H1 (cell line): ENCODE measurements around the gene CUBN. TPM values are rescaled to one million over a fixed set of nuclear protein-coding genes. Genes with fewer than 3 reads are reported as not detected.

Experiments
- CTCF ChIA-PET: fragments of 300-600 bp; sonication (Branson Sonifier 250); formaldehyde crosslinking; loops from one replicate; lab custom pipeline; 2021; ENCODE audit not compliant: partially characterized antibody; lab: Charles Lee
- POLR2A ChIA-PET: fragments of 300-600 bp; sonication (Branson Sonifier 250); formaldehyde crosslinking; loops from one replicate; lab custom pipeline; 2021; ENCODE audit warnings: inconsistent platforms; ENCODE audit not compliant: partially characterized antibody; lab: Charles Lee
- DNase-seq, 2 experiments: peaks; one replicate each; pipeline versions ENCODE4 v3.0.0 to v3.0.0-alpha.2; 2010 to 2022; ENCODE audit warnings: low spot score in 2 of 2, low read depth in 1 of 2, mixed read lengths in 1 of 2
- FAIRE-seq: peaks from 2 replicates; lab custom pipeline; 2011; peaks lifted over from hg19 to GRCh38; lab: Jason Lieb, UNC
- H2AFZ ChIP-seq: 2 replicates; pipeline ENCODE4 v1.8.1; 2012; ENCODE audit warnings: low read length, inconsistent platforms
- H2AK5ac ChIP-seq: 2 replicates; pipeline ENCODE4 v1.6.1; 2013; ENCODE audit warnings: low read depth, low read length
- H2BK120ac ChIP-seq: replicated peaks from 2 replicates; pipeline ENCODE3; 2013; ENCODE audit warnings: low read depth, low read length, inconsistent platforms
- H2BK12ac ChIP-seq: 2 replicates; pipeline ENCODE4 v1.6.1; 2013; ENCODE audit warnings: low read depth, low read length
- H2BK15ac ChIP-seq: 2 replicates; pipeline ENCODE4 v1.6.1; 2013; ENCODE audit warnings: low read length
- H2BK20ac ChIP-seq: 2 replicates; pipeline ENCODE4 v1.6.1; 2013; ENCODE audit warnings: low read length
- H2BK5ac ChIP-seq: 2 replicates; pipeline ENCODE4 v1.6.1; 2013; ENCODE audit warnings: low read depth, low read length
- H3K14ac ChIP-seq: 2 replicates; pipeline ENCODE4 v1.6.1; 2013; ENCODE audit warnings: inconsistent platforms; ENCODE audit not compliant: insufficient read length
- H3K18ac ChIP-seq: 2 replicates; pipeline ENCODE4 v1.6.1; 2013; ENCODE audit warnings: low read length; ENCODE audit errors: extremely low read depth
- H3K23ac ChIP-seq: 2 replicates; pipeline ENCODE4 v1.6.1; 2013; ENCODE audit warnings: inconsistent platforms; ENCODE audit not compliant: insufficient read length
- H3K23me2 ChIP-seq: 2 replicates; pipeline ENCODE4 v1.6.1; 2013; ENCODE audit warnings: low read depth, low read length
- H3K27ac ChIP-seq: 2 replicates; pipeline ENCODE4 v1.6.1; 2011; ENCODE audit warnings: low read depth, low read length, inconsistent platforms
- H3K27me3 ChIP-seq, 4 experiments: replicated peaks in 1 of 4; 1 replicate in 1 of 4; 2 replicates in 3 of 4; pipeline versions ENCODE4 v1.6.1 to v1.8.1; 2011 to 2013; ENCODE audit warnings: low read length in 3 of 4, mild to moderate bottlenecking in 3 of 4, inconsistent platforms in 2 of 4, mixed read lengths in 2 of 4, moderate library complexity in 1 of 4; ENCODE audit not compliant: control insufficient read depth in 3 of 4, insufficient read depth in 3 of 4; ENCODE audit errors: extremely low read depth in 1 of 4
- H3K36me3 ChIP-seq, 4 experiments: 2 replicates each; pipeline versions ENCODE4 v1.6.1 to v1.8.1; 2011 to 2013; ENCODE audit warnings: mild to moderate bottlenecking in 4 of 4, low read length in 3 of 4, moderate library complexity in 2 of 4, control low read depth in 1 of 4, inconsistent platforms in 1 of 4; ENCODE audit not compliant: insufficient read depth in 4 of 4, control insufficient read depth in 2 of 4
- H3K4ac ChIP-seq: replicated peaks from 2 replicates; pipeline ENCODE3; 2013; ENCODE audit warnings: low read length, low read depth, mixed read lengths, inconsistent platforms; ENCODE audit not compliant: insufficient read length
- H3K4me1 ChIP-seq, 4 experiments: replicated peaks in 1 of 4; 1 replicate in 1 of 4; 2 replicates in 3 of 4; pipeline versions ENCODE4 v1.6.1 to v1.8.1; 2011 to 2013; ENCODE audit warnings: low read length in 3 of 4, inconsistent platforms in 2 of 4, mixed read lengths in 1 of 4; ENCODE audit not compliant: insufficient read depth in 4 of 4, control insufficient read depth in 3 of 4
- H3K4me2 ChIP-seq, 2 experiments: 2 replicates each; pipeline versions ENCODE4 v1.6.1 to v1.8.1; 2011 to 2013; ENCODE audit warnings: low read depth in 2 of 2, low read length in 2 of 2, control low read depth in 1 of 2, inconsistent platforms in 1 of 2, mild to moderate bottlenecking in 1 of 2; ENCODE audit not compliant: insufficient read depth in 1 of 2
- H3K4me3 ChIP-seq, 4 experiments: fragments of 200-600, 300-600 bp in 1 of 4; sonication (generic), shearing (Covaris generic), sonication (Bioruptor Twin) in 1 of 4; 2 replicates each; pipeline versions ENCODE4 v1.5.1 to v1.8.1; 2011 to 2016; ENCODE audit warnings: low read length in 4 of 4, low read depth in 3 of 4, control low read depth in 2 of 4, inconsistent platforms in 2 of 4, mild to moderate bottlenecking in 2 of 4, mixed read lengths in 1 of 4, moderate library complexity in 1 of 4; ENCODE audit not compliant: insufficient read depth in 2 of 4; ENCODE audit errors: extremely low read depth in 1 of 4
- H3K56ac ChIP-seq: replicated peaks from 2 replicates; pipeline ENCODE3; 2013; ENCODE audit warnings: low read depth, mild to moderate bottlenecking, mixed read lengths, low read length, inconsistent platforms; ENCODE audit not compliant: insufficient read length
- H3K79me1 ChIP-seq: 2 replicates; pipeline ENCODE4 v1.6.1; 2013; ENCODE audit warnings: low read depth, low read length, control low read depth
- H3K79me2 ChIP-seq, 2 experiments: 2 replicates each; pipeline versions ENCODE4 v1.6.1 to v1.8.1; 2012 to 2013; ENCODE audit warnings: low read length in 2 of 2, mild to moderate bottlenecking in 2 of 2, inconsistent platforms in 1 of 2; ENCODE audit not compliant: insufficient read depth in 2 of 2, control insufficient read depth in 1 of 2
- H3K9ac ChIP-seq, 4 experiments: replicated peaks in 1 of 4; 1 replicate in 1 of 4; 2 replicates in 3 of 4; pipeline versions ENCODE4 v1.6.1 to v1.8.1; 2011 to 2013; ENCODE audit warnings: low read depth in 3 of 4, low read length in 3 of 4, control low read depth in 2 of 4, mild to moderate bottlenecking in 2 of 4, moderate library complexity in 2 of 4, inconsistent platforms in 1 of 4; ENCODE audit errors: extremely low read depth in 1 of 4
- H3K9me3 ChIP-seq, 2 experiments: 2 replicates each; pipeline versions ENCODE4 v1.6.1 to v1.8.1; 2012 to 2013; ENCODE audit warnings: mild to moderate bottlenecking in 2 of 2, moderate library complexity in 2 of 2, control low read depth in 1 of 2, inconsistent platforms in 1 of 2, low read depth in 1 of 2, low read length in 1 of 2, mixed read lengths in 1 of 2; ENCODE audit not compliant: insufficient read depth in 2 of 2
- H4K20me1 ChIP-seq, 2 experiments: replicated peaks in 1 of 2; 2 replicates each; pipeline versions ENCODE3 to v1.8.1; 2011 to 2013; ENCODE audit warnings: inconsistent platforms in 2 of 2, low read length in 2 of 2, mild to moderate bottlenecking in 1 of 2; ENCODE audit not compliant: insufficient read depth in 2 of 2, control insufficient read depth in 1 of 2
- H4K5ac ChIP-seq: 2 replicates; pipeline ENCODE4 v1.6.1; 2013; ENCODE audit warnings: low read length, low read depth, mixed read lengths, inconsistent platforms; ENCODE audit not compliant: insufficient read length
- H4K8ac ChIP-seq: 2 replicates; pipeline ENCODE4 v1.8.0; 2013; ENCODE audit warnings: mild to moderate bottlenecking, moderate library complexity, low read length, inconsistent platforms; ENCODE audit not compliant: insufficient read depth; ENCODE audit errors: extremely low read depth
- H4K91ac ChIP-seq: replicated peaks from 2 replicates; pipeline ENCODE3; 2013; ENCODE audit warnings: low read length, mixed read lengths, inconsistent platforms; ENCODE audit not compliant: insufficient read length
- MAFK ChIP-seq: IDR thresholded peaks from 2 replicates; pipeline ENCODE4 v1.6.1; 2012; ENCODE audit warnings: low read depth, mild to moderate bottlenecking, improper control_type of control experiment, low read length
- WGBS, 2 experiments: shearing (Covaris generic) in 1 of 2; methylation state at CpG; one replicate each; pipeline versions ENCODE4 v1.1.6 to v1.1.7; 2013 to 2015; ENCODE audit warnings: low lambda C conversion rate in 2 of 2, mixed read lengths in 2 of 2, inconsistent platforms in 1 of 2, low coverage in 1 of 2, missing lambda C conversion rate in 1 of 2; ENCODE audit not compliant: insufficient replicate concordance in 2 of 2, insufficient coverage in 1 of 2, insufficient read length in 1 of 2; ENCODE audit errors: extremely low coverage in 1 of 2, missing lambda C conversion rate in 1 of 2; 5-methylcytosine and 5-hydroxymethylcytosine counted together
- polyA plus RNA-seq, 7 experiments: library from polyadenylated mRNA; depleted of rRNA in 3 of 7; stranded (reverse) in 5 of 7; unstranded in 2 of 7; fragments of >200 nt in 5 of 7; fragments of 200-250 nt in 2 of 7; gene quantifications; 1 replicate in 5 of 7; 2 replicates in 1 of 7; 4 replicates in 1 of 7; pipeline versions ENCODE4 v1.2.1 to v1.2.3, GENCODE V29; 2011 to 2013; ENCODE audit warnings: missing spikeins in 2 of 7, mixed read lengths in 2 of 7
- total RNA-seq: library from RNA; stranded (reverse); fragmentation: NEBNext Ultra II Directional; extraction: Animal tissue kit (Norgen Biotek cat#: 25700); gene quantifications from 2 replicates; pipeline ENCODE4 v1.2.1, GENCODE V29; 2021

Gene CUBN
- total and polyA plus RNA-seq, 2 of the 8 experiments (the other 6 are each of a cell fraction or from before 2014, with no cell fraction given), result 0.04 to 0.08 TPM

DNA sequence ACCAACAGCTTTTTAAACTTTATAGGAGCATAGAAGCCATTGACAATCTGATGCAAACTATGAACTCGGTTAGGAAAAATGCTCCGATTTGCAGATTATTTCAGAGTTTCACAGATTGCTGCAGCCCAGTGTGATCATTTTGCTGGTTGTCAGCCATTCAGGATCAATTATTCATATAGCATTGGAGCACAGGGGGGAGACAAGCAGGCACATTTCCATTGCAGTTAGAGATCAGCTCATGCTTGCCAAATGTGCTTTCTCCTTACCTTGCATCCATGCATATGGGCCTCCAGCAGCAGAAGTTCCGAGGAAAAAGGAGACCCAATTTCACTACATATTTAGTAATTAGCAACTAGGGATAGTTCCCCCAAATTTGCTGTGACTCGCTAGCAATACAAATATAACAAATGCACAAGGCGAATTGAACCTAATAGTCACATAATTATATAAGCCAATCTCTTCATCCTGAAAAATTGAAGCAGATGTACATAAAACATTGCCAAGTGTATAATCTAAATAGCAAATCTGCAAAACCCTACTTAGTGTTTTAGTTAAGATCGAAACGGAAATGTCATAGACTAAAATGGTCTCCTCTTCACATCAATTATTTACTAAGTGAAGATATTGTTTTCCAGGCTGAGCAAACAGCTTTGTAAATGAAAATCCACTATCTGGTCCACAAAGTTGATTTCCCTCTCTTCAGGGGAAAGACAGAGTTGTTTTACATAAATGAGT lies 262.9 kb downstream of the CUBN start:
- H3K79me1 ChIP-seq, result no peaks in the 10 kb centered on the region
- ChIA-PET POLR2A (interaction anchor here (1.2 kb wide), 1 partner anchor 25 kb away, joined by 3 read pairs; no protein-coding TSS in a partner anchor), CTCF (interaction anchor here (0.6 to 3.4 kb wide), 5 partner anchors 13 to 340 kb away, joined by 3 to 12 read pairs (median 3); no protein-coding TSS in a partner anchor)
- H3K36me3 ChIP-seq, result no peaks in the 10 kb centered on the region
- peaks cover 4 to 21% (median 12%) of the 10 kb centered on the region in 4 experiments; a peak in 5 of 7 replicates for H3K4me1 ChIP-seq
- H3K18ac ChIP-seq, result no peak overlapping the region
- H3K27me3 ChIP-seq, result no peaks in the 10 kb centered on the region
- no peak overlapping the region for H2AFZ ChIP-seq
- no peak overlapping the region for H4K5ac ChIP-seq
- no peaks in the 10 kb centered on the region for H3K23me2 ChIP-seq
- no peak overlapping the region for H2BK12ac ChIP-seq
- peak overlapping the region in 1 of 4 experiments; percentile 44; a peak in 1 of 8 replicates for H3K4me3 ChIP-seq
- no peak overlapping the region for H3K27ac ChIP-seq
- DNase-seq, result no peak
- H3K4ac ChIP-seq, result no peak overlapping the region
- H2BK15ac ChIP-seq, result no peak overlapping the region
- no peak overlapping the region for H2BK5ac ChIP-seq
- peak overlapping the region; percentile 48 to 64; a peak in 2 of 4 replicates for H3K4me2 ChIP-seq
- WGBS, 2 experiments, result 86% methylated on average over 7 of the region's 7 CpGs; no CpG with 5 or more reads in 1 of the 2 experiments
- H4K8ac ChIP-seq, result no peak overlapping the region
- FAIRE-seq, result no peak
- H3K79me2 ChIP-seq, result no peaks in the 10 kb centered on the region
- no peak for TF ChIP-seq MAFK
- no peak overlapping the region for H3K23ac ChIP-seq
- no peak overlapping the region for H3K56ac ChIP-seq
- no peak overlapping the region for H2BK120ac ChIP-seq
- no peaks in the 10 kb centered on the region for H4K20me1 ChIP-seq
- 0 out of 7 replicates have a peak overlapping the region, but pooled peaks of 1 of the 4 experiments have one; percentile 32 for H3K9ac ChIP-seq
- H3K9me3 ChIP-seq, result no peaks in the 10 kb centered on the region
- no peak overlapping the region for H4K91ac ChIP-seq
- H2BK20ac ChIP-seq, result no peak overlapping the region
- H2AK5ac ChIP-seq, result no peak overlapping the region
- no peak overlapping the region for H3K14ac ChIP-seq
